HepG2 (cell line): Measurements from ENCODE around the gene ELL. TPM values are rescaled to one million over a fixed set of nuclear protein-coding genes. Genes with fewer than 3 reads are reported as not detected.
A peak's percentile ranks its signal among the peaks of the same experiment; 100 is the strongest.

Source experiments
- ATAC-seq: fragments of 200-7000 bp; cut with Tn5 transposase; 3 replicates; pipeline ENCODE4 v1.9.1; 2020; ENCODE audit warnings: mild to moderate bottlenecking, moderate library complexity
- BruUV-seq: library from RNA; stranded (reverse); fragments of 400-500 nt; replicated peaks from 2 replicates; lab custom pipeline; 2021; lab: Mats Ljungman, UMichigan
- CTCF ChIA-PET: fragments of 300-600 bp; formaldehyde crosslinking; extraction: SDS; loops from one replicate; lab custom pipeline; 2021; ENCODE audit warnings: low total read pairs, inconsistent platforms, low intra/inter-chr PET ratio; lab: Yijun Ruan, JAX
- POLR2A ChIA-PET: fragments of 350-600 bp; sonication (Branson Sonifier 250); formaldehyde crosslinking; loops from one replicate; lab custom pipeline; 2020; ENCODE audit warnings: antibody characterized with exemption, inconsistent platforms; lab: Yijun Ruan, JAX
- DNase-seq: peaks from one replicate; pipeline ENCODE4 v3.0.0-alpha.2; 2015; ENCODE audit warnings: low spot score
- FAIRE-seq: peaks from 3 replicates; lab custom pipeline; 2011; peaks lifted over from hg19 to GRCh38; lab: Jason Lieb, UNC
- H2AFZ ChIP-seq: one replicate; pipeline ENCODE4 v1.6.1; 2011; ENCODE audit warnings: low read length, inconsistent platforms
- H3K27ac ChIP-seq: fragments of 300-600 bp; 3 replicates; pipeline ENCODE4 v1.8.0; 2011; ENCODE audit warnings: mixed run types, mild to moderate bottlenecking, mixed read lengths, low read length, inconsistent platforms; ENCODE audit not compliant: insufficient read depth; ENCODE audit errors: extremely low read length
- H3K27me3 ChIP-seq, 2 experiments: fragments of 200-600 bp in 1 of 2; 2 replicates in 1 of 2; 3 replicates in 1 of 2; pipeline versions ENCODE4 v1.6.0 to v1.8.0; 2011; ENCODE audit warnings: low read length in 2 of 2, mild to moderate bottlenecking in 2 of 2, moderate library complexity in 2 of 2, inconsistent platforms in 1 of 2; ENCODE audit not compliant: insufficient read depth in 2 of 2, control insufficient read depth in 1 of 2
- H3K36me3 ChIP-seq, 2 experiments: fragments of 200-600 bp in 1 of 2; replicated peaks in 1 of 2; 2 replicates in 1 of 2; 3 replicates in 1 of 2; pipeline versions ENCODE4 v1.5.1 to v1.8.0; 2011; ENCODE audit warnings: low read length in 2 of 2, inconsistent platforms in 1 of 2; ENCODE audit not compliant: insufficient read depth in 2 of 2, control insufficient read depth in 1 of 2
- H3K4me1 ChIP-seq: 2 replicates; pipeline ENCODE4 v1.5.1; 2012; ENCODE audit warnings: low read length, inconsistent platforms; ENCODE audit not compliant: insufficient read depth
- H3K4me2 ChIP-seq: 2 replicates; pipeline ENCODE4 v1.6.0; 2011; ENCODE audit warnings: low read depth, low read length, inconsistent platforms
- H3K4me3 ChIP-seq, 3 experiments: fragments of 200-600 bp in 1 of 3; sonication (generic), shearing (Covaris generic) in 1 of 3; replicated peaks in 1 of 3; 2 replicates each; pipeline ENCODE4 v1.5.1; 2011 to 2016; ENCODE audit warnings: low read length in 3 of 3, inconsistent platforms in 2 of 3, low read depth in 2 of 3, mild to moderate bottlenecking in 2 of 3, control low read depth in 1 of 3, mixed read lengths in 1 of 3; ENCODE audit not compliant: insufficient read depth in 1 of 3
- H3K79me2 ChIP-seq: one replicate; pipeline ENCODE4 v1.6.1; 2011; ENCODE audit warnings: low read length, inconsistent platforms; ENCODE audit not compliant: insufficient read depth
- H3K9ac ChIP-seq: 2 replicates; pipeline ENCODE4 v1.6.0; 2011; ENCODE audit warnings: mild to moderate bottlenecking, low read depth, low read length, inconsistent platforms; ENCODE audit not compliant: insufficient read depth
- H3K9me3 ChIP-seq: 2 replicates; pipeline ENCODE4 v1.5.1; 2012; ENCODE audit warnings: mild to moderate bottlenecking, low read length
- H4K20me1 ChIP-seq: 2 replicates; pipeline ENCODE4 v1.6.0; 2011; ENCODE audit warnings: inconsistent platforms, mild to moderate bottlenecking, low read length, moderate library complexity; ENCODE audit not compliant: insufficient read depth
- AGO2 ChIP-seq: fragments of 200-400 bp; formaldehyde crosslinking; optimal IDR thresholded peaks from 2 replicates; pipeline ENCODE3; 2017; ENCODE audit warnings: mild to moderate bottlenecking, low read depth, low read length, moderate library complexity
- SP2 ChIP-seq: sonication (generic); formaldehyde crosslinking; IDR thresholded peaks from 2 replicates; pipeline ENCODE4 v1.5.1; 2020; ENCODE audit warnings: mild to moderate bottlenecking, missing genetic modification reagents
- ZNF724P ChIP-seq: sonication (generic); formaldehyde crosslinking; IDR thresholded peaks from 2 replicates; pipeline ENCODE4 v1.8.0; 2022; ENCODE audit warnings: missing genetic modification reagents, borderline replicate concordance
- ZNF737 ChIP-seq: sonication (generic); formaldehyde crosslinking; IDR thresholded peaks from 2 replicates; pipeline ENCODE4 v1.5.0; 2020; ENCODE audit warnings: missing genetic modification reagents, mild to moderate bottlenecking, borderline replicate concordance
- WGBS: methylation state at CpG from one replicate; pipeline ENCODE4 v1.1.6; 2017; ENCODE audit warnings: low lambda C conversion rate; 5-methylcytosine and 5-hydroxymethylcytosine counted together
- in situ Hi-C: cut with HindIII; loops from 2 replicates; pipeline ENCODE4 v1.10.0; 2017; ENCODE audit warnings: low pct_unique_long_range_greater_than_20kb; ENCODE audit not compliant: extremely low pct_ligation_motif_present
- intact Hi-C: fragments of 100-400 bp; cut with micrococcal nuclease; formaldehyde crosslinking; loops from one replicate; pipeline ENCODE4 v1.10.0; 2022; ENCODE audit not compliant: unreplicated experiment
- polyA plus RNA-seq, 8 experiments: library from polyadenylated mRNA; depleted of rRNA in 3 of 8; stranded (reverse) in 7 of 8; unstranded in 1 of 8; fragments of >200 nt; fragmentation: Illumina TruSeq in 4 of 8; extraction: Trizol in 4 of 8; gene quantifications; 2 replicates each; pipeline versions ENCODE4 v1.2.1 to v1.2.3, GENCODE V29; 2011 to 2016; ENCODE audit warnings: low read depth in 4 of 8, missing spikeins in 1 of 8, mixed read lengths in 1 of 8; ENCODE audit not compliant: insufficient read depth in 1 of 8
- total RNA-seq, 5 experiments: library from RNA; depleted of rRNA; stranded (reverse); fragments of >200 nt; fragmentation: Illumina TruSeq; extraction: Trizol; gene quantifications; 2 replicates each; pipeline ENCODE4 v1.2.3, GENCODE V29; 2016; ENCODE audit warnings: low read depth in 1 of 5
- TF ChIP-seq, protein P1 (sequence below): sonication (generic); formaldehyde crosslinking; IDR thresholded peaks from 2 replicates; pipeline ENCODE4 v1.4.0; 2020; ENCODE audit warnings: missing genetic modification reagents

ELL gene
- total and polyA plus RNA-seq, 2 of the 13 experiments (the other 11 are each of a cell fraction or from before 2014, with no cell fraction given), result 3.7 to 5.4 TPM

DNA sequence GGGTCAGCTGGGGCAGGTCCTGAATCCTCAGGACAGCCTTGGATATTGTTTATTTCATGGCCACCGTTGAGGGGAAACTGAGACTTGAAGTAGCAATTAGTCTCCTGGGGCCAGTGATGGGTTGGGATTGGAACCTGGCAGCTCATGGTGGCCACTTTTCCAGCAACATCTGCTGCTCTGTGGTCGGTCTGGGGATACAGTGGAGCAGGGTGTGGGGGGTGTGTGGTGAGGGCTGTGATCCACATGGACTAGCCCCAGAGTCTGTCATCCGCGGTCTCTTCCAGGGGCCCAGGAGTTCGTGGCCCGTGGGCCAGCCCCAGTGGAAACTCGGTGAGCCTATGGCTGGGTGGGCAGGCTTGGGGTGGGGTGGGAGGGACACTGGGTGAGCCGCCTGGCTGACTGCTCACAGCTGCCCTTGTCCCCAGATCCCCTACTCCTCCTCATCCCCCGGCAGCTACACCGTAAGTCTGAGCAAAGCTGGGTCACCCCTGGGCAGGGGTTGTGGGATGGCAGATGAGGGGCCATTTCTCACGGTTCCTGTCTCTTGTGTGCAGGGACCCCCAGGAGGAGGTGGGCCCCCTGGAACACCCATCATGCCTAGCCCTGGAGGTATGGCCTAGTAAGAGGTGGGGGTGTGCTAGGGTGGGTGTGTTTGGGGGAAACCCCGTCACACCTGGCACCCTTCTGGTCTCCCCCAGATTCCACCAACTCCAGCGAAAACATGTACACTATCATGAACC, 89.4 kb downstream of the ELL start (continued):
- no peak for TF ChIP-seq ZNF737
- TF ChIP-seq, all 625 proteins: peak for 0

DNA sequence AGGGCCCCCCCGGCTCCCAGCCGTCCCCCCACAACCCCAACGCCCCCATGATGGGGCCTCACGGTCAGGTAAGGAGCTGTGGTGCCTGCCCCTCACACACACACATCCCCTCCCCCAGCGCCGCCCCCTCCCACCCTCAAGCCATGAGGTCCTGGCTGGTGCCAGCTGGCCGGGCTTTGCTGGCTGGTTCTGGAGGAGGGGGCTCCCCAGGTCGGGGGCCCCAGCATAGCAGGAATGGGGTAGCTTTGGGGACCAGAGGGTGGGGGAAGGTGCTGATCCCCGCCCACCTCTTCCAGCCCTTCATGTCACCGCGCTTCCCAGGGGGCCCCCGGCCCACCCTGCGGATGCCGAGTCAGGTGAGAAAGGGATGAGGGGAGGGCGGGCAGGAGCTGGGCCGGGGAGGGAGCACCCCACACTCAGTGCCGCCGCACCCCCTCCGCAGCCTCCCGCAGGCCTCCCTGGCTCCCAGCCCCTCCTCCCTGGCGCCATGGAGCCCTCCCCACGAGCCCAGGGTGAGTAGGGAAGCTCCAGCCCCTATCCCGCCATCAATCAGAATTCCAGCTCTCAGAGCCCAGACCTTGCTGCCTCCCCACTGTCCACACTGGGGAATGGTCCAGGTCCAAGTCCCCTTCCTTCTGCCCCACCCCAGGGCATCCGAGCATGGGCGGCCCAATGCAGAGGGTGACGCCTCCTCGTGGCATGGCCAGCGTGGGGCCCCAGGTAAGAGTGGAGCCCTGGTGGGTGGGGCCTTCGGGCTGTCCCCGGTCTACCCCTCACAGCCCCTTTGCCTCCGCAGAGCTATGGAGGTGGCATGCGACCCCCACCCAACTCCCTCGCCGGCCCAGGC, 90.3 kb downstream of the ELL start:
- Histone ChIP-seq H3K27ac (no peak overlapping the region), H3K79me2 (no peaks in the 10 kb centered on the region), H3K4me2 (no peak overlapping the region), H4K20me1 (no peaks in the 10 kb centered on the region), H3K9me3 (no peaks in the 10 kb centered on the region), H3K36me3 (peaks cover 1 to 3% of the 10 kb centered on the region in 2 experiments; a peak in 2 of 5 replicates), H3K27me3 (no peaks in the 10 kb centered on the region), H3K4me3 (no peak overlapping the region), H3K4me1 (no peaks in the 10 kb centered on the region), H2AFZ (no peak overlapping the region), H3K9ac (no peak overlapping the region)
- FAIRE-seq (no peak), DNase-seq (no peak), ATAC-seq (no peak)
- WGBS, result 94% methylated on average over 21 of the region's 34 CpGs
- CTCF ChIA-PET, result no interaction called here
- TF ChIP-seq SP2 (CRISPR knock-in tag) (no peak), ZNF724P (no peak), AGO2 (peak; percentile 63)
- TF ChIP-seq, protein P1, sequence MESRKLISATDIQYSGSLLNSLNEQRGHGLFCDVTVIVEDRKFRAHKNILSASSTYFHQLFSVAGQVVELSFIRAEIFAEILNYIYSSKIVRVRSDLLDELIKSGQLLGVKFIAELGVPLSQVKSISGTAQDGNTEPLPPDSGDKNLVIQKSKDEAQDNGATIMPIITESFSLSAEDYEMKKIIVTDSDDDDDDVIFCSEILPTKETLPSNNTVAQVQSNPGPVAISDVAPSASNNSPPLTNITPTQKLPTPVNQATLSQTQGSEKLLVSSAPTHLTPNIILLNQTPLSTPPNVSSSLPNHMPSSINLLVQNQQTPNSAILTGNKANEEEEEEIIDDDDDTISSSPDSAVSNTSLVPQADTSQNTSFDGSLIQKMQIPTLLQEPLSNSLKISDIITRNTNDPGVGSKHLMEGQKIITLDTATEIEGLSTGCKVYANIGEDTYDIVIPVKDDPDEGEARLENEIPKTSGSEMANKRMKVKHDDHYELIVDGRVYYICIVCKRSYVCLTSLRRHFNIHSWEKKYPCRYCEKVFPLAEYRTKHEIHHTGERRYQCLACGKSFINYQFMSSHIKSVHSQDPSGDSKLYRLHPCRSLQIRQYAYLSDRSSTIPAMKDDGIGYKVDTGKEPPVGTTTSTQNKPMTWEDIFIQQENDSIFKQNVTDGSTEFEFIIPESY, result 0 out of 2 replicates have a peak, but pooled peaks have one; percentile 15
- no TSS peak for BruUV-seq
- intact Hi-C loops (no loop called here), in situ Hi-C loops (no loop called here)
- POLR2A ChIA-PET, result no interaction called here
